HepG2 (cell line): Measurements from ENCODE around the gene INPP4B.

Experiments
- ARNTL ChIP-seq: sonication (generic); formaldehyde crosslinking; IDR thresholded peaks from 2 replicates; pipeline ENCODE4 v1.4.0; 2020; ENCODE audit warnings: mild to moderate bottlenecking, missing genetic modification reagents
- ATF3 ChIP-seq: sonication (generic); formaldehyde crosslinking; IDR thresholded peaks from 2 replicates; pipeline ENCODE4 v1.4.0; 2020; ENCODE audit warnings: missing genetic modification reagents
- BATF2 ChIP-seq: sonication (generic); formaldehyde crosslinking; IDR thresholded peaks from 2 replicates; pipeline ENCODE4 v1.8.0; 2022; ENCODE audit warnings: mild to moderate bottlenecking, missing genetic modification reagents, moderate library complexity
- CTCF ChIP-seq: sonication (generic); formaldehyde crosslinking; IDR thresholded peaks from 2 replicates; pipeline ENCODE4 v1.5.0; 2020; ENCODE audit warnings: mild to moderate bottlenecking, missing genetic modification reagents, moderate library complexity
- FOXJ3 ChIP-seq: sonication (generic); formaldehyde crosslinking; IDR thresholded peaks from 2 replicates; pipeline ENCODE4 v1.4.0; 2020; ENCODE audit warnings: missing genetic modification reagents, mild to moderate bottlenecking, borderline replicate concordance
- KMT2B ChIP-seq: IDR thresholded peaks from 2 replicates; pipeline ENCODE4 v1.6.1; 2016; ENCODE audit warnings: missing genetic modification reagents, missing compliant biosample characterization
- NFRKB ChIP-seq: fragments of 450-650 bp; IDR thresholded peaks from 2 replicates; pipeline ENCODE4 v1.6.1; 2017
- POLR2A ChIP-seq, 2 experiments: IDR thresholded peaks; 2 replicates each; pipeline ENCODE4 v1.6.1; 2011; ENCODE audit warnings: low read depth in 2 of 2, low read length in 2 of 2, mild to moderate bottlenecking in 1 of 2, moderate library complexity in 1 of 2; ENCODE audit not compliant: insufficient read depth in 1 of 2
- TAF1 ChIP-seq: sonication (generic); formaldehyde crosslinking; IDR thresholded peaks from 2 replicates; pipeline ENCODE4 v1.4.0; 2020; ENCODE audit warnings: missing genetic modification reagents
- TCF7L2 ChIP-seq: IDR thresholded peaks from 2 replicates; pipeline ENCODE4 v1.6.1; 2011; ENCODE audit warnings: mild to moderate bottlenecking, low read depth, low read length, moderate library complexity
- TIGD3 ChIP-seq: sonication (generic); formaldehyde crosslinking; IDR thresholded peaks from 2 replicates; pipeline ENCODE4 v1.5.1; 2020; ENCODE audit warnings: mild to moderate bottlenecking, missing genetic modification reagents, borderline replicate concordance
- U2AF1 ChIP-seq: fragments of 200-400 bp; formaldehyde crosslinking; optimal IDR thresholded peaks from 2 replicates; pipeline ENCODE3; 2017; ENCODE audit warnings: mild to moderate bottlenecking, low read depth, low read length
- ZC3H4 ChIP-seq: sonication (generic); formaldehyde crosslinking; IDR thresholded peaks from 2 replicates; pipeline ENCODE4 v1.4.0; 2020; ENCODE audit warnings: missing genetic modification reagents, borderline replicate concordance
- ZNF446 ChIP-seq: sonication (generic); formaldehyde crosslinking; IDR thresholded peaks from 2 replicates; pipeline ENCODE4 v1.5.0; 2020; ENCODE audit warnings: mild to moderate bottlenecking, missing genetic modification reagents

DNA sequence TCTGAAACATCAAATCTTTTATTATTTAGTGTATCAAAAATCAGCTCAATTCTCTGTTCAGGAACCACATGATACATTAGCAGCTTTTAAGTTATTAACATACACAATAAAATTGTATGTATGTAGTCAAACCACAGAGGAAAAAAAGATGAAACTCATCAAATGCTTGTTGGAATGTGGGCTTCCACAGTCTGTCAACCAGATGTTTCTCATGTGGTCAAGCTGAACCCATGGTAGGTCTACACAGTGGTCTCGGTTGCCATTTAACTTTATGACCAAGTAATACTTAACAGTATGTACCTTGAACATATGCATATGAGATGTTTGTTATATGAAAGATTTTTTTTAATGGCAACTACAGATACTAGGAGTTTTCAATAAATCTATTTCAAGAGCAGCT is 781.9 kb downstream of the INPP4B start:
- TF ChIP-seq KMT2B (CRISPR knock-in tag) = no peak
- no peak for TF ChIP-seq BATF2 (CRISPR knock-in tag)
- no peak for TF ChIP-seq TAF1 (CRISPR knock-in tag)
- no peak for TF ChIP-seq ZNF446
- TF ChIP-seq ARNTL (CRISPR knock-in tag) = no peak
- TF ChIP-seq TCF7L2 = no peak
- no peak for TF ChIP-seq CTCF
- TF ChIP-seq FOXJ3 (CRISPR knock-in tag) = no peak
- TF ChIP-seq TIGD3 (CRISPR knock-in tag) = no peak
- no peak for TF ChIP-seq NFRKB
- no peak for TF ChIP-seq U2AF1
- no peak for TF ChIP-seq ZC3H4
- TF ChIP-seq POLR2A (IDR thresholded peaks at IDR 0.05; ENCODE audit: insufficient read depth in 1 of 2, low read depth in 2 of 2, low read length in 2 of 2) = no peak
- TF ChIP-seq ATF3 (CRISPR knock-in tag) = no peak
